NCI-H1694 treated with DMSO at 0.1 percent for 48 hours (cell line): ENCODE results near the gene IGF2R.
"Not testable (repeated sequence)": the region's sequence is repeated elsewhere in the genome, so short reads cannot be mapped to it uniquely, and the experiment has no call there.

Experiments
- DNase-seq: peaks from one replicate; lab custom pipeline; 2025; lab: John Stamatoyannopoulos, UW

IGF2R gene

DNA sequence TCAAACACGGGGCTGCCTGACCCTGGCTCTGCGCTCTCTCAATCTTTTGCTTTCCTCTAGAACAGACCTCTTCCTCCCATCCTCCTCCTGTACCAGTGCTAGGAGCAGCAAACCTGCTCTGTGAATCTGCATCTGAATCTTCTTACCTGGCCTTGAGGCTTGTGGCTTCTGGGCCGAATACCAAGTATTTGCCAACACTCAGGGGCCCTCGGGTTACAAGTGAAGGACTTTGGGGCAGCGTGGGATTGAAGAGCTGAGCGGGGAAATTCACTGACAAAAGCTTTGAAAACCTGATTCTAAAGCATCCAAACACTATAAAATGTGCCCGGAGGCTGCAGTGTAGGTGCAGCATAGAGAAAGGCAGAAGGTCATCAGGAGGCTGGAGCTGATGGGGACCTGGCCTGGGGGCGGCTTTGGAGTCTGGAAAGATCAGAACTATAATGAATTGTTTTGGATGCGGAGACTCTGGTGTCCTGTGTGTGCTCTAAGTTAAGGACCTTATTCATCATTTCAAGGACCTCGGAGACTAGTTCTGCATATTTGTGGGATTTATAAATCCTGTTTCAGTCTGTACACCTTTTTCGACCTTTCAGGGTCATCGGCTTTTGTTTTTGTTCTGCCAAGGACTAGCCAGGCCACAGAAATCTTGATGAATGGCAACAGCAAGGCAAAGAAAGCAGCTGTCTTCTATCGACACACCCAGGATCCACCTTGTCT lies 16.4 kb upstream of the IGF2R start:
- no peak for DNase-seq

DNA sequence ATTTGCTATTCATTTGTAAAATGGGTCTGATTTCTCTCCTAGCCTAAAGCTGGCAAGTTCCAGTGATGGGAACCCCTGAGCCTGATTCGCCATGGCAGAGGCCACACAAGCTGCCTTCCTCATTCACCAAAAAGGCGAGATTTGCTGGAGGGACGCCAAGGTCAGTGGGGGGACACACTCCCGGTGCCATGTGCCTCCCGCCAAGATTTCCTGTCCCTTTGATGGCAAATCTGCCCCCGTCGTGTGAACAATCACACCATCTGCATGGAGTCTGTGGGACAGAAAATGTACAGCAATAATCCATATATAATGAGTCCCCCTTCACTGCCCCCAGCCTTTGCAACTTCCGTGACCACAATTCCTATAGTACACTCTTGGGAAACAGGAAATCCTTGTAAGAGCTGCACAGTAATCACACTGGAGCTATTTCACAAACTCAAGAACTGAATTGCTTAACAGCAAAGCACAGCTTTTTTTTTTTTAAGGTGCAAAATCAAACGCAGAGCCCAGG lies 15.7 kb upstream of the IGF2R start:
- no peak for DNase-seq

GRCh38 chr6:159955945-159956361 lies 12.9 kb upstream of the IGF2R start:
- no peak for DNase-seq

- DNase-seq, result peak; percentile 33
Observed at GRCh38 chr6:159957071-159957673, 11.7 kb upstream of the IGF2R start.

DNA sequence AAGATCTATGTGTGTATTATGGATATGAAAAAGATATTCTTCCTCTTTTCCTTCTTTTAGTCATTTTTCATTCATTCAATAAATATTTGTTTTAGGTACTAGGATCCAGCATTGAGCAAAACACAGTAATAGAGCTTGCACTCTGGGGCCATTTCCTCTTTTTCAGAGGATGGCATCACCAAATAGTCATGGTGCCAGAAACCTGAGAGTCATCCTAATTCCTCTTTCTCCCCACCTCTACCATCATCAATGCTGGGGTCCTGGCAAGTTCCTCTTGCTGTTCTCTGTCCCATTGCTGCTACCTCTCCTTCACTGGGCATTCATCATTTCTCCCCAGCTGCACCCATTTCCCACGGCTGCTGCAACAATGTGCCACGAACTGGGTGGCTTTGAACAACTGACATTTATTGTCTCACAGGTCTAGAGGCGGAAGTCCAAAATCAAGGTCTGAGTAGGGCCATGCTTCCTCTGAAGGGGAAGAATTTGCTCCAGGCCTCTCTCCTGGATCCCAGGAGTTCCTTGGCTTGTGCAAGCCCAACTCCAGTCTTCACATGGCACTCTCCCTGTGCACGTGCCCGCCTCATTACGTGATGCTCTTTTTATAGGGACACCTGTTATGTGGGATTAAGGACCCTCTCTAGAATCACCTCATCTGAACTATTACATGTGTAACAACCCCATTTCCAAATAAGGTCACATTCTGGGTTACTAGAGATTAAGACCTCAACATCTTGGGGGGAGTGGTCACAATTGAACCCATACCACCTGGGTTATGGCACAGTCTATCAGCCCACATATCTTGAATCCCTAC lies 9.5 kb upstream of the IGF2R start:
- DNase-seq, result no peak

DNA sequence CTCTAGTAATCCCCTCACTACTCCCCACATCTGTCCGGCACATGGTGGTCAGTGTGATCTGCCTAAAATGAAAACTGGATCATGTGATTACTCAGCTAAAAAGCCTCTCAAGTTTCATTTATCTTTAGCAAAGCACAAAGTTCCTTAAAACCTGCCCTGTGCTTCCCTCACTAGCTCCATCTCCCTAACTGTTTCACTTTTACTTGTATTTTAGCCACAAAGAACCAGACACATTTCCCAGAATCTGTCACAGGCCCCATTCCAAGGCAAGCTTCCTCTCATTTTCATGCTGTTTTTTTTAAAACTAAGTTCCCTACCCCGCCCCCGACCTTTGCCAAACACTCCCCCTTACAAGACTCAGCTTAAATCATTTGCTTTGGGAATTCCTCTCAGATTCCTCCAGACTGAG lies 8.9 kb upstream of the IGF2R start:
- DNase-seq, result no peak

GRCh38 chr6:159960485-159960884 lies 8.4 kb upstream of the IGF2R start:
- no peak for DNase-seq

DNA sequence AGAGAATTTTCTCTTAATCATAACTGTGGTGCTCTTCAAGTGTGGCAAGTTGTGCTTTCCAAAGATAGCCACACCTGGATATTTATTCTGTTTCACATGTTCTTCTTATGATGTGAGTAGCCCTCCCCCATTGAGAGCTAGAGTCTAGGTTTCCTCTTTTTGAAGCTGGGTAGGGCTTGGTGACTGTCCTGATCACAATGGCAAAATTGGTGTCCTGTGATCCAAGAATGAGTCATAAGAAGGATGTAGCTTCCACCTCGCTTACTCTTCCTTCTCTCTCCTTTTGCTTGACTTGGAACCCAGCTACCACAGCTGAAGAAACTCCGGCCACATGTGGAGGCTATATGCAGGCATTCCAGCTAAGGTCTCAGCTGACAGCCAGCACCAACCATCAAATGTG lies 7.4 kb upstream of the IGF2R start:
- DNase-seq, result no peak

- no peak for DNase-seq
Observed at GRCh38 chr6:159963111-159963510, 5.8 kb upstream of the IGF2R start.

DNA sequence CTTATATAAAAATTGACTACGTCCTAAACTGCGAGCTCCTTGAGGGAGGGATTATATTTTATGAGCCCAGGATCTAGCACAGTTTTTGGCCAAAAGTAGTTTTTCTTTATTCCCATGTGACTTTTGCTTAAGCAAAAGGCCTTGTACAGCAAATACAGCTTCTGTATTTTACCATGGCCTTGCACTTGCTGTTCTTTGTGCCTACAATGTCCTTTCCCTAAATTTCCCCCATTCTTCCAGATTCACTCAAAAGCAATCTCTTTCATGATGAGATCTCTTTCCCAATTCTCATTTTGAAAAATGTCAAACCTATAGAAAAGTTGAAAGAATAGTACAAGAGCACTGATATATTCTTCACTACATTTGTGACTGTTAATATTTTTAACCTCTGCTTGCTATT lies 4.8 kb upstream of the IGF2R start:
- no peak for DNase-seq

GRCh38 chr6:159966339-159966738 lies 2.5 kb upstream of the IGF2R start:
- DNase-seq, result no peak

DNA sequence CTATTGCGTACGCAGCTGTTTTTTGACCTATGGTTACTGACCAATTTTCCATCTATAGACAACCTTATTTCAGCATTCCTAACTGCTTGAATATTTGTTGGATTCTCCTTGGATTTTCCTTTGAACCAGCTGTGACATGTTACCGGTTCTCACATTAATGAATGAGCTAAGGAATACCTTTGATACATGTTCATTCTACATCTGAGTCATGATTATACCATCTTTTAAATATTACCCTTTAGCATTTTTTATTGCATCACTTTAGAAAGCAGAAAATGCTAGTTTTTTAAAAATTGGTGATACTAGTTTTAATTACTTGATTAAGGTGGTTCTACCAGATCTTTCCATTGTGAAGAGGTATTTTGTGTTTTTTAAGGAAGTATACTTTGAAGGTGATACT lies 1.9 kb upstream of the IGF2R start:
- DNase-seq, result no peak

- DNase-seq, result not testable (repeated sequence)
Observed at GRCh38 chr6:159967621-159968020, 1.3 kb upstream of the IGF2R start.

- DNase-seq, result no peak
Observed at GRCh38 chr6:159969204-159969912, 476 bp downstream of the IGF2R start.

DNA sequence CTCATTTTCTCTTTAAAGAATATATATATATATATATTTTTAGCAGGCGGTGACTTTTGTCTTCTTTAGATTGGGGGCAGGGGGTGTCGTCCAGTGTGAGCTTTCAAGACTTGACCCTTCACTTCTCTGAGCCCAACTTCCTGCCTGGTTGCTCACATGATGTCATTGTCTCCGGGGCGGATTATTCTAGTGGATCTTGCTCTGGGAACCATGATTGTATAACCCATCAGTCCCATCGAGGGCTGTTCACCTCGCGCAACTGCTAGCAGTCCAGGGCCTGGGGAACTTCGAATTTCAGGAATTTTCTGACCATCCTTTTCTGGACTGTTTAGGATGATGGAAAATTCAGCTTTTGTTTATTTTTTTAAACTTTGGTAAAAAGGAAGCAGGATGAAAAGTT lies 1.0 kb downstream of the IGF2R start:
- DNase-seq, result no peak

- DNase-seq, result no peak
Observed at GRCh38 chr6:159970659-159971063, 1.8 kb downstream of the IGF2R start.

- DNase-seq, result no peak
Observed at GRCh38 chr6:159971341-159972178, 2.7 kb downstream of the IGF2R start.

DNA sequence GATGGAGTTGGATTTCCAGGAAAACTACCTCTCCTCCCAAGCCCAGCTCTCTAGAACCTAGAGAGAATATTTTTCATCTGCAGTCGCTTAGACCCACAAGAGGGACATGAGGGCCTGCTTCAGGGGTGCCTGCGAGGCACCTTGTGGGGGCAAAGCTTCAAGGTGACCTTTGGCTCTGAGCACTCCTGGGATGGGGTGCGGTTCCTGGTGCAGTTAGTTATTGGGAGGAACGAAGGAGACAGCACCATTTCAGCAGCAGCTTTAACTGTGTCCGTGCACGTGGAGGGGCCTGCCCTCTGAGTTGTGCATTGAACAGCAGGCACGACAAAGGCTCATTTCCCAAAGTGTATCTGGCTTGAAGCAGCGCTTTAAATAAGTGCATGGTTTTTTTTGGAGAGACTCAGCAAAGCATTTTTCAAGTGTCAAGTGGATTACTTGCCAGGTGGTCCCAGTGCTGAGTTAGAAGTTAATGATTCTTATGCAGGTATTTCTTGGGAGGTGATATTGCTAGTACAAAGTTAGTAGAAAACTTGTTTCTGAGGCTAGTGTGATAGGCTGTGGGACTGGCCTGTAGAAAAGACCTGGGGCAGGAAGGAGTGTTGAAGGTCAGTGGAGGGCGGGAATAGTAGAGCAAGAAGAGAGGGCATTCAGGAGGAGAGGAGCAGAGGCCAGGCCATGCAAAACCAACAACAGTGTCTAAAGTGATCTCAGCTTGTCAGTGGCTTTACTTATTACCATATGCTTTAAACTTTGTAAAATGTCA lies 3.8 kb downstream of the IGF2R start:
- DNase-seq, result no peak

GRCh38 chr6:159973406-159973805 lies 4.5 kb downstream of the IGF2R start:
- DNase-seq, result no peak

DNA sequence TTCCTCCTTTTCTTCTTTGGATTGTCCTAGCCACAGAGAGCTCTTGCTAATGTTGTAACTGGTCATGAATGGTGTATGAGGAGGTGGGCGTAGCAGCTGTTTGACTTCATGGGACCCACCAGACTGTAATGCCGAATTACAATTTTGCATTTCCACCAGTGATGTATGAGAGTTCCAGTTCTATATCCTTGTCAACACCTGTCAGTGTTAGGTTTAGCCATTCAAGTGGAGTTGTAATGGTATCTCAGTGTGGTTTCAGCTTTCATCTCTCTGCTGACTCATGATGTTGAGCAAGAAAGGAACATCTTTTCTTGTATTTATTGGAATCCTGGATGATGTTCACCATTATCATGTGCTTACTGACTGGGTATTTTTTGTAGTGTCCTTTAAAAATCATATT lies 5.1 kb downstream of the IGF2R start:
- no peak for DNase-seq

DNA sequence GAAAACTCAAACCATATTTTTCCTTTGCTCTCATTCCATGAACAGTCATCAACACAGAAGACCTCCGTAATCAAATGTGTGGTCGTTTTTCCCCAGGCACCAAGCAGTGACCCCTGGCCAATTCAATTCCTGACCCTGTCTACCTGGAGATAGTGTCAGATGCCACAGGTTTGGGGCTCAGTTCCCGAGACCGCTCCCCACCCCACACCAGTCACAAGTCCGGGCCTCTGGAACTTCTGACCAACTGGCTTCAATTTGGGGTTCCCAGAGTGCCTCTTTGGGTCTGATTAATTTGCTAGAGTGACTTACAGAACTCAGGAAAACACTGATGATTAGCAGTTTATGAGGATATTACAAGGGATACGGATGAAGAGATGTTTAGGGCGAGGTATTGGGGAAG lies 6.0 kb downstream of the IGF2R start:
- DNase-seq, result no peak
